IMR-90 (cell line): ENCODE results near the gene MAGI2. TPM values are rescaled to one million over a fixed set of nuclear protein-coding genes. Genes with fewer than 3 reads are reported as not detected.

Source experiments
- ATAC-seq: fragments of 200-7000 bp; cut with Tn5 transposase; 2 replicates; pipeline ENCODE4 v1.9.1; 2020; ENCODE audit warnings: low read depth, mild to moderate bottlenecking, moderate library complexity
- BruUV-seq: library from RNA; stranded (reverse); fragments of 400-500 nt; replicated peaks from 2 replicates; lab custom pipeline; 2021; lab: Mats Ljungman, UMichigan
- CTCF ChIA-PET: fragments of 300-600 bp; formaldehyde crosslinking; extraction: SDS; loops from one replicate; lab custom pipeline; 2021; ENCODE audit warnings: antibody characterized with exemption; lab: Yijun Ruan, JAX
- POLR2A ChIA-PET: fragments of 300-600 bp; sonication (Branson Sonifier 250); formaldehyde crosslinking; loops from one replicate; lab custom pipeline; 2022; ENCODE audit warnings: antibody characterized with exemption; ENCODE audit not compliant: unreplicated experiment; lab: Charles Lee
- DNase-seq: peaks from one replicate; pipeline ENCODE4 v3.0.0; 2013
- H2AFZ ChIP-seq: replicated peaks from 2 replicates; pipeline ENCODE3; 2013; ENCODE audit warnings: low read length, mild to moderate bottlenecking; ENCODE audit not compliant: poor library complexity
- H2AK5ac ChIP-seq: 2 replicates; pipeline ENCODE4 v1.6.1; 2013; ENCODE audit warnings: low read depth, low read length, inconsistent platforms
- H2AK9ac ChIP-seq: replicated peaks from 2 replicates; pipeline ENCODE3; 2013; ENCODE audit warnings: mild to moderate bottlenecking, low read depth, low read length, moderate library complexity; ENCODE audit not compliant: poor library complexity
- H2BK120ac ChIP-seq: 2 replicates; pipeline ENCODE4 v1.6.1; 2013; ENCODE audit warnings: low read depth, low read length, inconsistent platforms
- H2BK15ac ChIP-seq: 3 replicates; pipeline ENCODE4 v1.6.1; 2013; ENCODE audit warnings: low read depth, low read length, inconsistent platforms
- H2BK20ac ChIP-seq: 2 replicates; pipeline ENCODE4 v1.6.1; 2013; ENCODE audit warnings: low read depth, mild to moderate bottlenecking, inconsistent platforms, low read length, moderate library complexity
- H2BK5ac ChIP-seq: 2 replicates; pipeline ENCODE4 v1.6.1; 2013; ENCODE audit warnings: mild to moderate bottlenecking, low read depth, low read length, inconsistent platforms; ENCODE audit not compliant: poor library complexity, severe bottlenecking
- H3K14ac ChIP-seq: replicated peaks from 2 replicates; pipeline ENCODE4 v1.6.1; 2013; ENCODE audit warnings: low read depth, low read length, inconsistent platforms
- H3K18ac ChIP-seq: 2 replicates; pipeline ENCODE4 v1.6.1; 2013; ENCODE audit warnings: low read depth, low read length, control low read depth
- H3K23ac ChIP-seq: 2 replicates; pipeline ENCODE4 v1.6.1; 2013; ENCODE audit warnings: low read depth, low read length, inconsistent platforms
- H3K27ac ChIP-seq: 2 replicates; pipeline ENCODE4 v1.5.1; 2013; ENCODE audit warnings: mild to moderate bottlenecking, control low read depth, low read length; ENCODE audit not compliant: insufficient read depth
- H3K27me3 ChIP-seq: 2 replicates; pipeline ENCODE4 v1.6.1; 2013; ENCODE audit warnings: low read length; ENCODE audit not compliant: control insufficient read depth, insufficient read depth
- H3K36me3 ChIP-seq: 2 replicates; pipeline ENCODE4 v1.6.1; 2013; ENCODE audit warnings: low read length, mixed read lengths; ENCODE audit not compliant: control insufficient read depth, insufficient read depth
- H3K4ac ChIP-seq: 2 replicates; pipeline ENCODE4 v1.6.1; 2013; ENCODE audit warnings: low read depth, low read length, inconsistent platforms
- H3K4me1 ChIP-seq: 2 replicates; pipeline ENCODE4 v1.6.1; 2013; ENCODE audit warnings: low read length, mixed read lengths; ENCODE audit not compliant: control insufficient read depth, insufficient read depth
- H3K4me2 ChIP-seq: 2 replicates; pipeline ENCODE4 v1.6.1; 2013; ENCODE audit warnings: low read depth, mild to moderate bottlenecking, control low read depth, low read length, moderate library complexity
- H3K4me3 ChIP-seq: 2 replicates; pipeline ENCODE4 v1.5.1; 2013; ENCODE audit warnings: low read depth, mild to moderate bottlenecking, control low read depth, low read length, moderate library complexity; ENCODE audit not compliant: insufficient read depth
- H3K56ac ChIP-seq: 2 replicates; pipeline ENCODE4 v1.6.1; 2013; ENCODE audit warnings: low read length, inconsistent platforms; ENCODE audit not compliant: insufficient read depth; ENCODE audit errors: extremely low read depth
- H3K79me1 ChIP-seq, 2 experiments: 2 replicates each; pipeline ENCODE4 v1.6.1; 2013; ENCODE audit warnings: low read length in 2 of 2, inconsistent platforms in 1 of 2, low read depth in 1 of 2
- H3K9ac ChIP-seq: 2 replicates; pipeline ENCODE4 v1.6.1; 2013; ENCODE audit warnings: low read depth, low read length, control low read depth
- H3K9me1 ChIP-seq: 2 replicates; pipeline ENCODE4 v1.6.1; 2013; ENCODE audit warnings: low read length, inconsistent platforms; ENCODE audit not compliant: insufficient read depth
- H3K9me3 ChIP-seq: 2 replicates; pipeline ENCODE4 v1.6.1; 2013; ENCODE audit warnings: low read length; ENCODE audit not compliant: control insufficient read depth, insufficient read depth
- H4K20me1 ChIP-seq: 2 replicates; pipeline ENCODE4 v1.6.1; 2013; ENCODE audit warnings: low read length, inconsistent platforms; ENCODE audit not compliant: insufficient read depth
- H4K5ac ChIP-seq: 2 replicates; pipeline ENCODE4 v1.6.1; 2013; ENCODE audit warnings: mild to moderate bottlenecking, low read depth, low read length, control low read depth
- H4K8ac ChIP-seq, 2 experiments: 2 replicates each; pipeline ENCODE4 v1.6.1; 2013; ENCODE audit warnings: low read depth in 2 of 2, low read length in 2 of 2, control low read depth in 1 of 2, inconsistent platforms in 1 of 2
- H4K91ac ChIP-seq: 2 replicates; pipeline ENCODE4 v1.6.1; 2013; ENCODE audit warnings: low read depth, low read length, inconsistent platforms; ENCODE audit not compliant: insufficient read depth
- MXI1 ChIP-seq: IDR thresholded peaks from 2 replicates; pipeline ENCODE4 v1.6.1; 2012; ENCODE audit warnings: low read depth, mild to moderate bottlenecking, low read length, moderate library complexity, borderline replicate concordance
- RAD21 ChIP-seq: IDR thresholded peaks from 2 replicates; pipeline ENCODE4 v1.6.1; 2012; ENCODE audit warnings: low read length, improper control_type of control experiment
- WGBS, 2 experiments: methylation state at CpG; one replicate each; pipeline versions ENCODE4 v1.1.5 to v1.1.7; 2013; ENCODE audit warnings: missing lambda C conversion rate in 2 of 2; ENCODE audit not compliant: insufficient read length in 1 of 2; ENCODE audit errors: extremely low coverage in 2 of 2; 5-methylcytosine and 5-hydroxymethylcytosine counted together
- dilution Hi-C: fragments of 300-500 bp; cut with HindIII; formaldehyde crosslinking; loops from one replicate; pipeline ENCODE4 v1.14.3; 2018; ENCODE audit warnings: low sequenced_read_pairs; ENCODE audit not compliant: unreplicated experiment
- in situ Hi-C: fragments of 300-500 bp; cut with MboI; formaldehyde crosslinking; loops from 3 replicates; pipeline ENCODE4 v1.14.3; 2019; ENCODE audit warnings: low sequenced_read_pairs, inconsistent platforms, mixed read lengths
- intact Hi-C: fragments of 100-400 bp; cut with micrococcal nuclease; formaldehyde crosslinking; loops from 2 replicates; pipeline ENCODE4 v1.10.0; 2022
- polyA plus RNA-seq, 3 experiments: library from polyadenylated mRNA; depleted of rRNA; stranded (reverse); fragments of >200 nt; gene quantifications; 2 replicates each; pipeline ENCODE4 v1.2.3, GENCODE V29; 2012; ENCODE audit warnings: low replicate concordance in 1 of 3
- total RNA-seq: library from RNA; depleted of rRNA; stranded (reverse); fragments of >200 nt; gene quantifications from 2 replicates; pipeline ENCODE4 v1.2.3, GENCODE V29; 2012

The MAGI2 gene
- total and polyA plus RNA-seq, 2 of the 4 experiments (the other 2 are of a cell fraction) = 2.5 to 17.9 TPM

GRCh38 chr7:78015574-78016260 lies 1437.8 kb downstream of the MAGI2 start:
- H3K14ac ChIP-seq = no peak overlapping the region
- BruUV-seq = no TSS peak
- POLR2A ChIA-PET = no interaction called here
- H3K27ac ChIP-seq = no peak overlapping the region
- H4K91ac ChIP-seq = no peak overlapping the region
- in situ Hi-C loops = no loop called here
- no peak overlapping the region for H3K4me3 ChIP-seq
- no peak overlapping the region for H3K56ac ChIP-seq
- H3K4me2 ChIP-seq = no peak overlapping the region
- TF ChIP-seq MXI1 = no peak
- no peak for TF ChIP-seq RAD21
- H4K8ac ChIP-seq = no peak overlapping the region
- H3K4me1 ChIP-seq = peaks cover 5% of the 10 kb centered on the region
- no peaks in the 10 kb centered on the region for H3K27me3 ChIP-seq
- H4K5ac ChIP-seq = no peak overlapping the region
- no peak overlapping the region for H2BK120ac ChIP-seq
- no peak overlapping the region for H2BK20ac ChIP-seq
- H3K36me3 ChIP-seq = no peaks in the 10 kb centered on the region
- no peak overlapping the region for H2AK9ac ChIP-seq
- H2BK5ac ChIP-seq = no peak overlapping the region
- no peak overlapping the region for H3K4ac ChIP-seq
- no peak overlapping the region for H3K23ac ChIP-seq
- intact Hi-C loops = loop anchor here (5.0 kb wide), 1 partner anchor 358 kb away; no protein-coding TSS in a partner anchor
- no peak overlapping the region for H3K18ac ChIP-seq
- H3K79me1 ChIP-seq = peaks cover 0 to 13% of the 10 kb centered on the region in 2 experiments; a peak in 2 of 4 replicates
- no peaks in the 10 kb centered on the region for H4K20me1 ChIP-seq
- H3K9me3 ChIP-seq = no peaks in the 10 kb centered on the region
- CTCF ChIA-PET = no interaction called here
- no peak overlapping the region for H2AK5ac ChIP-seq
- H2AFZ ChIP-seq = no peak overlapping the region
- H3K9me1 ChIP-seq = no peaks in the 10 kb centered on the region
- no peak for ATAC-seq
- WGBS, 2 experiments = 78% methylated on average over 2 of the region's 5 CpGs; no CpG with 5 or more reads in 1 of the 2 experiments
- no peak overlapping the region for H3K9ac ChIP-seq
- no peak for DNase-seq
- no peak overlapping the region for H2BK15ac ChIP-seq
- dilution Hi-C loops = no loop called here
